Kidney (tissue), 14 donors: ENCODE data around the gene GP1BA. TPM values are rescaled to one million over a fixed set of nuclear protein-coding genes. Genes with fewer than 3 reads are reported as not detected.

ENCODE experiments used
- DNase-seq, 5 donors: peaks; one replicate each; pipeline ENCODE4 v3.0.0-alpha.2; 2013 to 2020
- FAIRE-seq: peaks from 2 replicates; lab custom pipeline; 2012; peaks lifted over from hg19 to GRCh38; lab: Jason Lieb, UNC
- H3K27ac ChIP-seq, 2 donors: one replicate each; pipeline ENCODE4 v1.7.0; 2013; ENCODE audit warnings: low read depth in 2 of 2, low read length in 2 of 2, inconsistent platforms in 1 of 2
- H3K27me3 ChIP-seq: one replicate; pipeline ENCODE4 v1.7.1; 2013; ENCODE audit warnings: low read length, inconsistent platforms; ENCODE audit not compliant: control insufficient read depth, insufficient read depth
- H3K36me3 ChIP-seq, 3 donors: one replicate each; pipeline versions ENCODE4 v1.7.0 to v1.7.1; 2013; ENCODE audit warnings: low read length in 3 of 3, control low read depth in 1 of 3, inconsistent platforms in 1 of 3; ENCODE audit not compliant: insufficient read depth in 3 of 3, control insufficient read depth in 2 of 3
- H3K4me1 ChIP-seq, 3 donors: one replicate each; pipeline versions ENCODE4 v1.7.0 to v1.7.1; 2013; ENCODE audit warnings: low read length in 3 of 3, inconsistent platforms in 1 of 3, low read depth in 1 of 3; ENCODE audit not compliant: control insufficient read depth in 2 of 3, insufficient read depth in 2 of 3
- H3K4me3 ChIP-seq, 3 donors: one replicate each; pipeline versions ENCODE4 v1.7.0 to v1.8.1; 2013; ENCODE audit warnings: low read length in 3 of 3, control low read depth in 1 of 3, inconsistent platforms in 1 of 3
- H3K9ac ChIP-seq, 3 donors: one replicate each; pipeline versions ENCODE4 v1.7.0 to v1.7.1; 2013; ENCODE audit warnings: low read length in 3 of 3, control low read depth in 1 of 3, inconsistent platforms in 1 of 3
- H3K9me3 ChIP-seq, 3 donors: one replicate each; pipeline versions ENCODE4 v1.7.0 to v1.7.1; 2013; ENCODE audit warnings: low read length in 3 of 3, control low read depth in 1 of 3, inconsistent platforms in 1 of 3; ENCODE audit not compliant: control insufficient read depth in 2 of 3, insufficient read depth in 1 of 3
- intact Hi-C: fragments of 100-400 bp; cut with DNase I; formaldehyde crosslinking; loops from one replicate; pipeline ENCODE4 v1.11.1; 2022
- polyA plus RNA-seq: library from polyadenylated mRNA; stranded (reverse); fragments of 350-450 nt; fragmentation: Illumina TruSeq; extraction: RNeasy Lipid Tissue Mini Kit (QIAGEN cat#74804); gene quantifications from one replicate; pipeline ENCODE4 v1.2.3, GENCODE V29; 2014; ENCODE audit warnings: low read depth, low replicate concordance; ENCODE audit not compliant: insufficient read depth
- total RNA-seq: library from RNA; stranded (reverse); fragmentation: NEBNext Ultra II Directional; extraction: Animal tissue kit (Norgen Biotek cat#: 25700); gene quantifications from one replicate; pipeline ENCODE4 v1.2.1, GENCODE V29; 2021
- TF ChIP-seq, protein P1 (sequence below): IDR thresholded peaks from 3 replicates; pipeline ENCODE4 v1.5.1; 2012; ENCODE audit warnings: mild to moderate bottlenecking, moderate library complexity, borderline replicate concordance; ENCODE audit not compliant: insufficient read depth; ENCODE audit errors: extremely low read depth
- donor health status: control.
- donor health status: control.
- donor health status: control.
- donor health status: control.
- donor health status: control.
- donor health status: DM: yes; HTN: yes; CAD: no.
- donor health status: Normal renal cell carcinoma (clear cell type).

The GP1BA gene
- total and polyA plus RNA-seq, 2 donors from 2014 or later: not detected

DNA sequence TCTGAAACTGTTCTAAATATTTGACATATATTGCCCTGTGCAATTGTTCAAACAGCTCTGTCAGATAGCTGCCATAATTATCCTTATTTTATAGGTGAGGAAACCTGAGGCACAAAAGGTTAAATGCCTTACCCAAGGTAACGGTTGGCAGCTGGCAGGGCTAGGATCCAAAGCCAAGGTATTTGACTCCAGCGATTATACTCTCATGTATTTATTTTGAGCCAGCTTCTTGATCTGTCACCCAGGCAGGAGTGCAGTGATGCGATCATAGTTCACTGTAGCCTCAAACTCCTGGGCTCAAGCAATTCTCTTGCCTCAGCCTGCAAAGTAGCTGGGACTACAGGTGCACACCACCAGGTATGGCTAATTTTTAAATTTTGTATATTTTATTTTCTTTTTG, 26.0 kb downstream of the GP1BA start:
- Histone ChIP-seq H3K4me1 (no peaks in the 10 kb centered on the region), H3K4me3 (no peak overlapping the region), H3K27ac (no peak overlapping the region), H3K36me3 (peaks cover 2 to 18% (median 10%) of the 10 kb centered on the region in 3 donors), H3K27me3 (no peaks in the 10 kb centered on the region), H3K9ac (no peak overlapping the region), H3K9me3 (no peaks in the 10 kb centered on the region)
- DNase-seq (no peak), FAIRE-seq (no peak)
- TF ChIP-seq, protein P1, sequence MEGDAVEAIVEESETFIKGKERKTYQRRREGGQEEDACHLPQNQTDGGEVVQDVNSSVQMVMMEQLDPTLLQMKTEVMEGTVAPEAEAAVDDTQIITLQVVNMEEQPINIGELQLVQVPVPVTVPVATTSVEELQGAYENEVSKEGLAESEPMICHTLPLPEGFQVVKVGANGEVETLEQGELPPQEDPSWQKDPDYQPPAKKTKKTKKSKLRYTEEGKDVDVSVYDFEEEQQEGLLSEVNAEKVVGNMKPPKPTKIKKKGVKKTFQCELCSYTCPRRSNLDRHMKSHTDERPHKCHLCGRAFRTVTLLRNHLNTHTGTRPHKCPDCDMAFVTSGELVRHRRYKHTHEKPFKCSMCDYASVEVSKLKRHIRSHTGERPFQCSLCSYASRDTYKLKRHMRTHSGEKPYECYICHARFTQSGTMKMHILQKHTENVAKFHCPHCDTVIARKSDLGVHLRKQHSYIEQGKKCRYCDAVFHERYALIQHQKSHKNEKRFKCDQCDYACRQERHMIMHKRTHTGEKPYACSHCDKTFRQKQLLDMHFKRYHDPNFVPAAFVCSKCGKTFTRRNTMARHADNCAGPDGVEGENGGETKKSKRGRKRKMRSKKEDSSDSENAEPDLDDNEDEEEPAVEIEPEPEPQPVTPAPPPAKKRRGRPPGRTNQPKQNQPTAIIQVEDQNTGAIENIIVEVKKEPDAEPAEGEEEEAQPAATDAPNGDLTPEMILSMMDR: no peak
- intact Hi-C loops: no loop called here

DNA sequence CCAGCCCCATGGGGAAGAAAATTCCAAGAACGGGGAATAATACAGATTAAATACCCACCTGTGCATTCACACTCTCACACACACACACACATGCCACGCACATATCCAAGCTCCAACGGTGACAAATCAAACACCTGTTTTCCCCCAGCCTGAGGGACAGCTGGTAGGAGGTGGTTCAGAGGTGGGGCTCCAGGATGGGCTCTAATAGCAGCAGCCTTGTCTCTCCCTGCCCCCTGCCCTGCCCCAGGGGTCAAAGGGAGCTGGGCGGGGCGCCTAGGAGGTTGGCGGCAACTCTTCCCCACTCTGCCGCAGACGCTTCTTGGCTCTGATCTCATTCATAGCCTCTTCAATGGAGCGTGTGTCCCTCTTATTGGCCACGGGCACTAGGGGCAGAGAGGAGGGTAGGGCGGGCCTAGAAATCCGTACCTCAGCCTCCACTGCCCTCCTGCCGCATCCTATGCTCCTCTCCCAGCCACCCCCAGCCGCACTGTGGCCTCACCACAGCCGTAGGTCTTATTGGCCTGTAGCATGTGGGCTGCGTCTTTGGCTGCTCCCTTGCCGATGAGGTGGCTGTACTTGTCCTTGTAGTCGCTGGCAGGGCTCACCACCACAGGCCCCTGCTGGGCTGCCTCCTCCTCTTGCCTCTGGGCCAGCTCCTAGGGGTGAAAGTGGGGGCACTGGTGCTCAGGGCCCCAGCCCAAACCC, 27.3 kb downstream of the GP1BA start:
- intact Hi-C loops: no loop called here
- Histone ChIP-seq H3K36me3 (peaks cover 2 to 18% (median 10%) of the 10 kb centered on the region in 3 donors), H3K4me1 (no peaks in the 10 kb centered on the region), H3K27me3 (no peaks in the 10 kb centered on the region), H3K9ac (no peak overlapping the region), H3K4me3 (no peak overlapping the region), H3K27ac (no peak overlapping the region), H3K9me3 (no peaks in the 10 kb centered on the region)
- TF ChIP-seq, protein P1: no peak
- FAIRE-seq: no peak
- DNase-seq: no peak

DNA sequence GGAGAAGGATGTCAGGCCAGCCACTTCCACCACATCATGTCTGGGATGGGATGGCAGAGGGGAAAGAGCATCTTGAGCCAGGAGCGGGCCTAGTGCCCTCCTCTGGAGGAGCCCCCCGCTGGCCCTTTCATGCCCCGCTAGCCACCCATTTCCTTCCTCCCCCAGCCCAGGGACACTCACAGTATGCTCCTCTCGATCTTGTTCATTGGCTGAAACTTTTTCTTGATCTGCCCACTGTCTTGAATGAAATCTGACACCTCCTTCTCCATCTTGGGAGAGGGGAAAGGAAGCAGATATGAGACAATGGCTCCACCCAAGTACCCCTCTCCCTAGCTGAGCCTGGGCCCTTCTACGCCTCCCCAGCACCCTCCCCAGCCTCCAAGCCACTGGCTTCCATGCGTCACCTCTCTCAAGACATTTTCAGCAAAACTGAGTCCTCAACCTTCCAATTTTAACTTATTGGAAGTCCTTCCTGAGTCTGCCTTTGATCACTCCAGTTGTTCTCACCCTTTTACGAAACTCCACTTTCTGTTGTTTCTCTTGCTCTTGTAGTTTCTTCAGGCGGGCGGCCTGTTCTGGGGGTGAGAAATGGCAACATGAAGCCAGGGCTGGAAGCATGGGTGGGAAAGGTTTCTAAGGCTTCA, 28.3 kb downstream of the GP1BA start:
- Histone ChIP-seq H3K9ac (no peak overlapping the region), H3K4me1 (no peaks in the 10 kb centered on the region), H3K9me3 (no peaks in the 10 kb centered on the region), H3K4me3 (no peak overlapping the region), H3K36me3 (peaks cover 2 to 18% (median 10%) of the 10 kb centered on the region in 3 donors), H3K27ac (no peak overlapping the region), H3K27me3 (no peaks in the 10 kb centered on the region)
- intact Hi-C loops: no loop called here
- DNase-seq (no peak), FAIRE-seq (no peak)
- TF ChIP-seq, protein P1: no peak
